T-cell (primary cell): ENCODE measurements around the gene HGFAC. TPM values are rescaled to one million over a fixed set of nuclear protein-coding genes. Genes with fewer than 3 reads are reported as not detected.

Experiments used
- ATAC-seq, 4 experiments: fragments of 200-7000 bp in 3 of 4; fragments of 150-1000 bp in 1 of 4; cut with Tn5 transposase; replicated peaks in 1 of 4; 1 replicate in 3 of 4; 2 replicates in 1 of 4; pipeline ENCODE4 v1.10.0; 2021; ENCODE audit warnings: moderate library complexity in 3 of 4, mild to moderate bottlenecking in 2 of 4, moderate number of reproducible peaks in 1 of 4
- CTCF ChIA-PET, 2 donors: fragments of 300-600 bp; sonication (Branson Sonifier 250); formaldehyde crosslinking; loops; one replicate each; lab custom pipeline; 2022; ENCODE audit warnings: antibody characterized with exemption in 2 of 2; lab: Charles Lee
- POLR2A ChIA-PET, 2 donors: fragments of 300-600 bp; sonication (Branson Sonifier 250); formaldehyde crosslinking; loops; one replicate each; lab custom pipeline; 2022; ENCODE audit warnings: antibody characterized with exemption in 2 of 2; lab: Charles Lee
- DNase-seq, 35 experiments: peaks; one replicate each; pipeline versions ENCODE4 v3.0.0 to v3.0.0-alpha.2; 2013 to 2023
- H3K27ac ChIP-seq: one replicate; pipeline ENCODE4 v1.5.1; 2013; ENCODE audit warnings: low read length
- H3K27me3 ChIP-seq, 2 experiments: replicated peaks in 1 of 2; 1 replicate in 1 of 2; 2 replicates in 1 of 2; pipeline versions ENCODE4 v1.6.1 to v1.7.0; 2013; ENCODE audit warnings: low read length in 1 of 2, mixed read lengths in 1 of 2; ENCODE audit not compliant: control insufficient read depth in 2 of 2, insufficient read depth in 2 of 2; ENCODE audit errors: extremely low read depth in 1 of 2
- H3K36me3 ChIP-seq, 2 donors: 1 replicate in 1 of 2; 2 replicates in 1 of 2; pipeline versions ENCODE4 v1.6.1 to v1.7.0; 2013; ENCODE audit warnings: low read length in 1 of 2; ENCODE audit not compliant: control insufficient read depth in 2 of 2, insufficient read depth in 1 of 2; ENCODE audit errors: extremely low read depth in 1 of 2
- H3K4me1 ChIP-seq, 2 experiments: 1 replicate in 1 of 2; 2 replicates in 1 of 2; pipeline versions ENCODE4 v1.6.1 to v1.7.0; 2013; ENCODE audit warnings: low read length in 2 of 2, mixed read lengths in 1 of 2; ENCODE audit not compliant: insufficient read depth in 2 of 2, control insufficient read depth in 1 of 2; ENCODE audit errors: extremely low read depth in 1 of 2
- H3K4me3 ChIP-seq, 2 donors: 1 replicate in 1 of 2; 2 replicates in 1 of 2; pipeline versions ENCODE4 v1.5.1 to v1.7.0; 2013; ENCODE audit warnings: mild to moderate bottlenecking in 2 of 2, low read length in 1 of 2, moderate library complexity in 1 of 2; ENCODE audit not compliant: control insufficient read depth in 1 of 2; ENCODE audit errors: extremely low read depth in 1 of 2
- H3K9me3 ChIP-seq: 2 replicates; pipeline ENCODE4 v1.7.0; 2013
- H3K27ac Mint-ChIP-seq, 2 donors: one replicate each; pipeline ENCODE4 v1.8.0; 2020 to 2021; ENCODE audit warnings: mild to moderate bottlenecking in 2 of 2, mixed read lengths in 2 of 2
- H3K27me3 Mint-ChIP-seq, 2 donors: one replicate each; pipeline ENCODE4 v1.8.0; 2021 to 2022; ENCODE audit warnings: mixed read lengths in 2 of 2
- H3K36me3 Mint-ChIP-seq: one replicate; pipeline ENCODE4 v1.8.0; 2021; ENCODE audit warnings: mixed read lengths
- H3K4me1 Mint-ChIP-seq, 3 donors: one replicate each; pipeline ENCODE4 v1.8.0; 2020 to 2022; ENCODE audit warnings: mixed read lengths in 3 of 3, mild to moderate bottlenecking in 1 of 3
- H3K4me3 Mint-ChIP-seq, 3 donors: one replicate each; pipeline ENCODE4 v1.8.0; 2020 to 2022; ENCODE audit warnings: mild to moderate bottlenecking in 3 of 3, mixed read lengths in 3 of 3, moderate library complexity in 3 of 3
- H3K9me3 Mint-ChIP-seq, 3 donors: one replicate each; pipeline ENCODE4 v1.8.0; 2020 to 2022; ENCODE audit warnings: mixed read lengths in 3 of 3
- WGBS: methylation state at CpG from one replicate; pipeline ENCODE4 v1.1.5; 2013; ENCODE audit warnings: missing lambda C conversion rate; ENCODE audit not compliant: insufficient coverage; 5-methylcytosine and 5-hydroxymethylcytosine counted together
- total RNA-seq, 35 experiments: library from RNA in 6 of 35; stranded (reverse) in 6 of 35; fragments of 120-200 nt in 1 of 35; gene quantifications; one replicate each; pipeline versions ENCODE4 v1.2.1 to v1.2.4 and lab custom pipeline; 2013 to 2026

The HGFAC gene
- total RNA-seq, 5 donors from 2014 or later (not counting 1 experiment from before 2014, with no cell fraction given): 0.33 to 0.73 (median 0.70) TPM; not detected in 2

GRCh38 chr4:3406431-3406830 is 35.3 kb upstream of the HGFAC start:
- no peaks in the 10 kb centered on the region for H3K27me3 ChIP-seq
- H3K4me3 ChIP-seq: no peak overlapping the region
- H3K4me3 Mint-ChIP-seq: no peak overlapping the region
- CTCF ChIA-PET: no interaction called here
- H3K27me3 Mint-ChIP-seq: no peaks in the 10 kb centered on the region
- POLR2A ChIA-PET: no interaction called here
- no peaks in the 10 kb centered on the region for H3K9me3 Mint-ChIP-seq
- ATAC-seq: no peak
- H3K4me1 Mint-ChIP-seq: no peaks in the 10 kb centered on the region
- no peaks in the 10 kb centered on the region for H3K36me3 Mint-ChIP-seq
- no peaks in the 10 kb centered on the region for H3K9me3 ChIP-seq
- H3K27ac ChIP-seq: no peak overlapping the region
- H3K36me3 ChIP-seq: peaks cover 0 to 9% of the 10 kb centered on the region in 2 donors
- DNase-seq: no peak
- H3K4me1 ChIP-seq: no peaks in the 10 kb centered on the region
- 93% methylated on average over 8 of the region's 9 CpGs for WGBS
- H3K27ac Mint-ChIP-seq: no peak overlapping the region

GRCh38 chr4:3407171-3407771 is 34.5 kb upstream of the HGFAC start:
- Mint-ChIP-seq H3K36me3 (no peaks in the 10 kb centered on the region), H3K4me1 (no peaks in the 10 kb centered on the region), H3K27ac (no peak overlapping the region), H3K4me3 (no peak overlapping the region), H3K27me3 (no peaks in the 10 kb centered on the region), H3K9me3 (no peaks in the 10 kb centered on the region)
- H3K27ac ChIP-seq: no peak overlapping the region
- H3K27me3 ChIP-seq: no peaks in the 10 kb centered on the region
- no peak overlapping the region for H3K4me3 ChIP-seq
- WGBS: 93% methylated on average over 27 of the region's 30 CpGs
- ATAC-seq (no peak), DNase-seq (no peak)
- H3K4me1 ChIP-seq: no peaks in the 10 kb centered on the region
- ChIA-PET POLR2A (no interaction called here), CTCF (no interaction called here)
- H3K9me3 ChIP-seq: no peaks in the 10 kb centered on the region
- peaks cover 0 to 12% of the 10 kb centered on the region in 2 donors for H3K36me3 ChIP-seq

GRCh38 chr4:3407930-3408792 is 33.6 kb upstream of the HGFAC start:
- Histone ChIP-seq H3K36me3 (peaks cover 0 to 15% of the 10 kb centered on the region in 2 donors), H3K27ac (no peak overlapping the region), H3K27me3 (no peaks in the 10 kb centered on the region), H3K4me3 (no peak overlapping the region), H3K4me1 (no peaks in the 10 kb centered on the region), H3K9me3 (no peaks in the 10 kb centered on the region)
- ATAC-seq (no peak), DNase-seq (no peak)
- H3K27ac Mint-ChIP-seq: no peak overlapping the region
- 85% methylated on average over 22 of the region's 26 CpGs for WGBS
- H3K4me1 Mint-ChIP-seq: no peaks in the 10 kb centered on the region
- H3K27me3 Mint-ChIP-seq: no peaks in the 10 kb centered on the region
- H3K9me3 Mint-ChIP-seq: no peaks in the 10 kb centered on the region
- no peaks in the 10 kb centered on the region for H3K36me3 Mint-ChIP-seq
- no peak overlapping the region for H3K4me3 Mint-ChIP-seq
- POLR2A ChIA-PET: no interaction called here
- CTCF ChIA-PET: no interaction called here

- Mint-ChIP-seq H3K27me3 (no peaks in the 10 kb centered on the region), H3K4me3 (no peak overlapping the region), H3K9me3 (no peaks in the 10 kb centered on the region), H3K27ac (no peak overlapping the region), H3K36me3 (no peaks in the 10 kb centered on the region), H3K4me1 (no peaks in the 10 kb centered on the region)
- Histone ChIP-seq H3K27ac (no peak overlapping the region), H3K4me3 (no peak overlapping the region), H3K9me3 (no peaks in the 10 kb centered on the region), H3K27me3 (no peaks in the 10 kb centered on the region), H3K4me1 (no peaks in the 10 kb centered on the region), H3K36me3 (peaks cover 0 to 13% of the 10 kb centered on the region in 2 donors)
- WGBS: 44% methylated on average over 4 of the region's 8 CpGs
- POLR2A ChIA-PET: no interaction called here
- no peak for DNase-seq
- CTCF ChIA-PET: no interaction called here
- ATAC-seq: no peak
These were observed 32.9 kb upstream of the HGFAC start for GRCh38 chr4:3408793-3409330.

- no peaks in the 10 kb centered on the region for H3K4me1 Mint-ChIP-seq
- H3K4me3 Mint-ChIP-seq: no peak overlapping the region
- H3K27me3 Mint-ChIP-seq: no peaks in the 10 kb centered on the region
- no peak for ATAC-seq
- ChIA-PET POLR2A (no interaction called here), CTCF (no interaction called here)
- Histone ChIP-seq H3K27me3 (no peaks in the 10 kb centered on the region), H3K4me1 (no peaks in the 10 kb centered on the region), H3K4me3 (no peak overlapping the region), H3K27ac (no peak overlapping the region), H3K36me3 (peaks cover 0 to 13% of the 10 kb centered on the region in 2 donors), H3K9me3 (no peaks in the 10 kb centered on the region)
- no peak for DNase-seq
- H3K9me3 Mint-ChIP-seq: no peaks in the 10 kb centered on the region
- no peak overlapping the region for H3K27ac Mint-ChIP-seq
- WGBS: 81% methylated on average over 12 of the region's 15 CpGs
- H3K36me3 Mint-ChIP-seq: no peaks in the 10 kb centered on the region
These were observed 32.1 kb upstream of the HGFAC start for GRCh38 chr4:3409571-3410091.

- no peak overlapping the region for H3K4me3 ChIP-seq
- ATAC-seq (no peak), DNase-seq (no peak)
- no peaks in the 10 kb centered on the region for H3K4me1 ChIP-seq
- H3K36me3 ChIP-seq: peaks cover 0 to 13% of the 10 kb centered on the region in 2 donors
- no peak overlapping the region for H3K27ac Mint-ChIP-seq
- POLR2A ChIA-PET: no interaction called here
- H3K27ac ChIP-seq: no peak overlapping the region
- H3K9me3 ChIP-seq: no peaks in the 10 kb centered on the region
- CTCF ChIA-PET: no interaction called here
- H3K4me3 Mint-ChIP-seq: no peak overlapping the region
- H3K36me3 Mint-ChIP-seq: no peaks in the 10 kb centered on the region
- no peaks in the 10 kb centered on the region for H3K4me1 Mint-ChIP-seq
- H3K27me3 Mint-ChIP-seq: no peaks in the 10 kb centered on the region
- no peaks in the 10 kb centered on the region for H3K27me3 ChIP-seq
- WGBS: 94% methylated on average over 17 of the region's 22 CpGs
- H3K9me3 Mint-ChIP-seq: no peaks in the 10 kb centered on the region
These were observed 31.2 kb upstream of the HGFAC start for GRCh38 chr4:3410401-3411135.
